ENCODE results near the gene ANKRD37. TPM values are rescaled to one million over a fixed set of nuclear protein-coding genes. Genes with fewer than 3 reads are reported as not detected.

The ANKRD37 gene
- total RNA-seq, 1 experiment from 2014 or later: 3.7 TPM

DNA sequence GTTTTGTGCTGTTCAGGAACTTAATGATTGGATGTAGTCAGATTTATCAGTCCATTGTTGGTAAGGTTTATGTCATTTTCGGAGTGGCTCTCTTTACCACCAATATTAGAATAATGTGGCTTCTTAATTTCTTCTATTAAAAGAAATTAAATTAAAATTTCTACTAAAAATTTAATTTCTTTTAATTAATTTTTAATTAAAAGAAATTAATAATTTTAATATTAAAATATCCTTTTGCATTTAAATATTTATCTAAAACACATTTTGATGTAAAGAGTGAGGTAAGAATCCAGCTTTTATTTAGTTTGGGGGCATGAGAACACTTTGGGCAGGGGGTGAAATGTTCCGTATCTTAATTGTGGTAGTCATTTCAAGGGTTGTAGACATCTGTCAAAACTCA is 44.8 kb downstream of the ANKRD37 start:
- Histone ChIP-seq H2BK12ac (ENCODE audit: insufficient read length, low read depth, low read length) (no peak overlapping the region), H3K79me2 (ENCODE audit: insufficient read depth, low read length) (no peaks in the 10 kb centered on the region), H4K20me1 (ENCODE audit: control insufficient read depth, insufficient read depth, insufficient read length) (no peaks in the 10 kb centered on the region), H4K91ac (ENCODE audit: insufficient read length, low read depth, low read length) (no peak overlapping the region), H3K9ac (ENCODE audit: extremely low read depth, insufficient read length, low read length) (no peak overlapping the region), H2BK20ac (ENCODE audit: low read depth, low read length, poor library complexity, severe bottlenecking) (no peak overlapping the region), H2AK5ac (ENCODE audit: insufficient read length, low read length) (no peak overlapping the region), H2BK15ac (ENCODE audit: low read depth, low read length) (no peak overlapping the region), H2BK120ac (ENCODE audit: low read depth, low read length, poor library complexity, severe bottlenecking) (no peak overlapping the region), H3K18ac (ENCODE audit: insufficient read length, low read depth, low read length) (no peak overlapping the region), H4K5ac (ENCODE audit: insufficient read length, low read depth, low read length) (no peak overlapping the region), H3K27ac (ENCODE audit: insufficient read length, low read depth, low read length) (no peak overlapping the region), H3K4me1 (ENCODE audit: insufficient read depth, low read length) (no peaks in the 10 kb centered on the region), H2BK5ac (ENCODE audit: insufficient read length, low read length) (no peak overlapping the region), H3K9me3 (ENCODE audit: control insufficient read depth, low read depth, low read length) (no peaks in the 10 kb centered on the region), H3K14ac (ENCODE audit: insufficient read depth, low read length) (no peak overlapping the region), H3K23me2 (ENCODE audit: insufficient read length, low read depth, low read length, poor library complexity, severe bottlenecking) (no peaks in the 10 kb centered on the region), H3K23ac (ENCODE audit: insufficient read length, low read depth, low read length) (no peak overlapping the region), H4K8ac (replicated peaks; ENCODE audit: insufficient read length, low read depth, low read length) (no peak overlapping the region), H2AFZ (ENCODE audit: low read length) (no peak overlapping the region), H3T11ph (ENCODE audit: low read length) (no peak overlapping the region), H3K79me1 (ENCODE audit: insufficient read depth, low read depth, low read length, poor library complexity, severe bottlenecking) (no peaks in the 10 kb centered on the region), H3K4me2 (ENCODE audit: insufficient read depth, insufficient read length, low read length) (no peak overlapping the region), H3K27me3 (ENCODE audit: insufficient read depth, low read length) (no peaks in the 10 kb centered on the region; the same call in 1 of the 2 replicates), H3K56ac (ENCODE audit: insufficient read length, low read depth, low read length) (no peak overlapping the region), H3K4ac (ENCODE audit: low read depth, low read length) (no peak overlapping the region)
- no peaks in the 10 kb centered on the region for H3K9me3 Mint-ChIP-seq
- no peak for DNase-seq
- H3K27me3 Mint-ChIP-seq (ENCODE audit: low read depth): no peaks in the 10 kb centered on the region
- H3K27ac Mint-ChIP-seq: no peak overlapping the region
- no peak overlapping the region for H3K4me3 Mint-ChIP-seq
- no peak for TF ChIP-seq CTCF (conservative IDR thresholded peaks at IDR 0.05)
- no peaks in the 10 kb centered on the region for H3K4me1 Mint-ChIP-seq
- WGBS (ENCODE audit: extremely low coverage, insufficient read length, low lambda C conversion rate): no CpG with 5 or more reads among the region's 2 CpGs
- no peaks in the 10 kb centered on the region for H3K36me3 Mint-ChIP-seq (ENCODE audit: insufficient read depth in 1 of 3, low read depth in 3 of 3)

Measured in H9 (cell line).